K562 (cell line): Measurements from ENCODE around the gene JPT1. TPM values are rescaled to one million over a fixed set of nuclear protein-coding genes. Genes with fewer than 3 reads are reported as not detected.
A peak's percentile ranks its signal among the peaks of the same experiment; 100 is the strongest.

Experiments
- BCLAF1 ChIP-seq, 2 experiments: fragments of 450-650 bp in 1 of 2; IDR thresholded peaks; 2 replicates each; pipeline ENCODE4 v1.6.1; 2011 to 2017; ENCODE audit warnings: low read depth in 2 of 2, antibody characterized with exemption in 1 of 2, borderline replicate concordance in 1 of 2, low read length in 1 of 2, mild to moderate bottlenecking in 1 of 2, mixed read lengths in 1 of 2; ENCODE audit not compliant: control insufficient read depth in 1 of 2
- CLOCK ChIP-seq: fragments of 250-450 bp; sonication (Bioruptor Pico); IDR thresholded peaks from 2 replicates; pipeline ENCODE4 v1.4.0; 2020; ENCODE audit warnings: mild to moderate bottlenecking, moderate library complexity, borderline replicate concordance
- E2F3 ChIP-seq: fragments of 250-450 bp; sonication (Bioruptor Pico); IDR thresholded peaks from 2 replicates; pipeline ENCODE4 v1.4.0; 2020; ENCODE audit warnings: mild to moderate bottlenecking
- GTF2F1 ChIP-seq: IDR thresholded peaks from 2 replicates; pipeline ENCODE4 v1.6.1; 2011; ENCODE audit warnings: low read depth, low read length, improper control_type of control experiment
- HIVEP1 ChIP-seq: fragments of 250-450 bp; sonication (Bioruptor Pico); IDR thresholded peaks from 2 replicates; pipeline ENCODE4 v1.4.0; 2020; ENCODE audit warnings: mild to moderate bottlenecking
- MCM5 ChIP-seq: fragments of 450-650 bp; IDR thresholded peaks from 2 replicates; pipeline ENCODE4 v1.6.1; 2016; ENCODE audit warnings: low read depth
- NCOA4 ChIP-seq: fragments of 450-650 bp; IDR thresholded peaks from 2 replicates; pipeline ENCODE4 v1.6.1; 2018; ENCODE audit warnings: mild to moderate bottlenecking; ENCODE audit not compliant: partially characterized antibody
- PHB2 ChIP-seq: fragments of 450-650 bp; IDR thresholded peaks from 2 replicates; pipeline ENCODE4 v1.6.1; 2017; ENCODE audit warnings: low read depth
- RBBP5 ChIP-seq: fragments of 200-600 bp; sonication (generic); IDR thresholded peaks from 2 replicates; pipeline ENCODE4 v1.6.1; 2012; ENCODE audit warnings: borderline replicate concordance, mild to moderate bottlenecking, low read length, control low read depth, inconsistent platforms; ENCODE audit not compliant: insufficient read depth, poor library complexity, severe bottlenecking
- SMAD1 ChIP-seq: fragments of 150-350 bp; IDR thresholded peaks from 2 replicates; pipeline ENCODE4 v1.6.1; 2014; ENCODE audit warnings: low read length, low read depth; ENCODE audit not compliant: partially characterized antibody
- SRSF3 ChIP-seq: fragments of 200-400 bp; formaldehyde crosslinking; IDR thresholded peaks from 2 replicates; pipeline ENCODE4 v1.6.1; 2016; ENCODE audit warnings: mild to moderate bottlenecking, low read length, moderate library complexity; ENCODE audit not compliant: insufficient read depth
- TCF7L2 ChIP-seq: fragments of 150-350 bp; IDR thresholded peaks from 2 replicates; pipeline ENCODE4 v1.6.1; 2016; ENCODE audit warnings: low read depth, mild to moderate bottlenecking, low read length, moderate library complexity
- TSHZ1 ChIP-seq: fragments of 250-450 bp; sonication (Bioruptor Pico); IDR thresholded peaks from 2 replicates; pipeline ENCODE4 v1.4.0; 2020; ENCODE audit warnings: mild to moderate bottlenecking, moderate library complexity
- ZBTB26 ChIP-seq: fragments of 450-650 bp; formaldehyde crosslinking; IDR thresholded peaks from 2 replicates; pipeline ENCODE4 v1.4.0; 2022; ENCODE audit warnings: missing genetic modification characterization
- ZNF586 ChIP-seq: fragments of 450-650 bp; formaldehyde crosslinking; conservative IDR thresholded peaks from 2 replicates; pipeline ENCODE4 v1.4.0; 2020; ENCODE audit warnings: mild to moderate bottlenecking, moderate library complexity
- ZNF830 ChIP-seq: fragments of 250-450 bp; sonication (Bioruptor Pico); IDR thresholded peaks from 2 replicates; pipeline ENCODE4 v1.5.0; 2021; ENCODE audit warnings: mild to moderate bottlenecking
- polyA plus RNA-seq, 8 experiments: library from polyadenylated mRNA; depleted of rRNA in 4 of 8; stranded (reverse) in 5 of 8; unstranded in 3 of 8; fragments of >200 nt; fragmentation: Nextera tagmentation in 2 of 8; fragmentation: Illumina TruSeq in 1 of 8; extraction: Ambion mirVana in 2 of 8; extraction: Trizol in 1 of 8; gene quantifications; 2 replicates each; pipeline versions ENCODE4 v1.2.1 to v1.2.3, GENCODE V29; 2011 to 2014; ENCODE audit warnings: inconsistent platforms in 1 of 8, missing spikeins in 1 of 8
- total RNA-seq, 7 experiments: library from RNA; depleted of rRNA in 6 of 7; stranded (reverse); fragments of >200 nt in 6 of 7; fragmentation: Illumina TruSeq in 2 of 7; extraction: Trizol in 2 of 7; gene quantifications; 2 replicates each; pipeline versions ENCODE4 v1.2.1 to v1.2.3, GENCODE V29; 2011 to 2021; ENCODE audit warnings: low replicate concordance in 1 of 7

JPT1 gene
- total and polyA plus RNA-seq, 9 of the 15 experiments (the other 6 are each of a cell fraction or from before 2014, with no cell fraction given), result 56.7 to 292 (median 144) TPM

GRCh38 chr17:75182569-75183436, 28.5 kb upstream of the JPT1 start, which contains the start of gene SUMO2 (continued):
- no peak for TF ChIP-seq BCLAF1 (IDR thresholded peaks at IDR 0.05; ENCODE audit: borderline replicate concordance in 1 of 2, control insufficient read depth in 1 of 2, low read depth in 2 of 2, low read length in 1 of 2)
- peak; percentile 91 for TF ChIP-seq SMAD1
- peak; percentile 63; the same call in 1 of the 2 replicates for TF ChIP-seq E2F3 (CRISPR knock-in tag)
- no peak for TF ChIP-seq GTF2F1
- 0 out of 2 replicates have a peak, but pooled peaks have one; percentile 40 for TF ChIP-seq HIVEP1 (CRISPR knock-in tag)
- TF ChIP-seq ZNF586 (CRISPR knock-in tag), result 0 out of 2 replicates have a peak, but pooled peaks have one; percentile 39
- TF ChIP-seq TCF7L2, result no peak
- TF ChIP-seq MCM5, result no peak
- no peak for TF ChIP-seq CLOCK (CRISPR knock-in tag)
- TF ChIP-seq ZNF830 (CRISPR knock-in tag), result no peak
- no peak for TF ChIP-seq SRSF3
- TF ChIP-seq RBBP5, result no peak
- TF ChIP-seq ZBTB26 (CRISPR knock-in tag), result no peak
- TF ChIP-seq PHB2, result no peak
- TF ChIP-seq NCOA4, result no peak
- no peak for TF ChIP-seq TSHZ1 (CRISPR knock-in tag)
